ENCODE data around the gene PTPN11. TPM values are rescaled to one million over a fixed set of nuclear protein-coding genes. Genes with fewer than 3 reads are reported as not detected.

PTPN11 gene
- total RNA-seq, 1 donor from 2014 or later: 83.1 TPM

DNA sequence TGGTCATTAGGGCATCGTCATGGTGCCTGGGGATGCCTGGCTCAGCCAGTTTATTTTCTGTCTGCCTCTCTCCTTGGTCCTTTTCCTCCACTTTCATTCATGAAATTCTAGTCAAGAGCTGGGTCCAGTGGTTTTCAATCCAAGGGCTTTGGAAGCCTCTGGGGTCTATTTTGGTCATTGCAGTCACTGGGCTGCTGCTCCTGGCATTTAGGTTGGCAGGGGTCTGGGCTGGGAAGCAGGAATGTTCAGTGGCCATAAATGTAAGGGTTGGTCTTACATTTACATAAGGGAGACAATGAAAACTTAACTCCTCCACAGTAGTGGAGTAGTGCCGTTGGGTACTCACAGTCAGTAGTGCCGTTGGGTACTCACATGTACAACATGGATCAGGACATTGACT lies 48.1 kb downstream of the PTPN11 start:
- Mint-ChIP-seq H3K27me3 (no peaks in the 10 kb centered on the region), H3K27ac (no peak overlapping the region), H3K9me3 (no peaks in the 10 kb centered on the region), H3K4me1 (peaks cover 9% of the 10 kb centered on the region), H3K36me3 (ENCODE audit: low read depth) (peaks cover 49% of the 10 kb centered on the region), H3K4me3 (no peak overlapping the region)
- ATAC-seq (ENCODE audit: low read depth) (no peak), DNase-seq (no peak)
- ChIA-PET POLR2A (interaction anchor here (1.0 kb wide), 1 partner anchor 1207 kb away, joined by 4 read pairs; no protein-coding TSS in a partner anchor), CTCF (no interaction called here)
- TF ChIP-seq, protein P1, sequence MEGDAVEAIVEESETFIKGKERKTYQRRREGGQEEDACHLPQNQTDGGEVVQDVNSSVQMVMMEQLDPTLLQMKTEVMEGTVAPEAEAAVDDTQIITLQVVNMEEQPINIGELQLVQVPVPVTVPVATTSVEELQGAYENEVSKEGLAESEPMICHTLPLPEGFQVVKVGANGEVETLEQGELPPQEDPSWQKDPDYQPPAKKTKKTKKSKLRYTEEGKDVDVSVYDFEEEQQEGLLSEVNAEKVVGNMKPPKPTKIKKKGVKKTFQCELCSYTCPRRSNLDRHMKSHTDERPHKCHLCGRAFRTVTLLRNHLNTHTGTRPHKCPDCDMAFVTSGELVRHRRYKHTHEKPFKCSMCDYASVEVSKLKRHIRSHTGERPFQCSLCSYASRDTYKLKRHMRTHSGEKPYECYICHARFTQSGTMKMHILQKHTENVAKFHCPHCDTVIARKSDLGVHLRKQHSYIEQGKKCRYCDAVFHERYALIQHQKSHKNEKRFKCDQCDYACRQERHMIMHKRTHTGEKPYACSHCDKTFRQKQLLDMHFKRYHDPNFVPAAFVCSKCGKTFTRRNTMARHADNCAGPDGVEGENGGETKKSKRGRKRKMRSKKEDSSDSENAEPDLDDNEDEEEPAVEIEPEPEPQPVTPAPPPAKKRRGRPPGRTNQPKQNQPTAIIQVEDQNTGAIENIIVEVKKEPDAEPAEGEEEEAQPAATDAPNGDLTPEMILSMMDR (IDR thresholded peaks at IDR 0.05): no peak
- intact Hi-C loops (cut with micrococcal nuclease): no loop called here

DNA sequence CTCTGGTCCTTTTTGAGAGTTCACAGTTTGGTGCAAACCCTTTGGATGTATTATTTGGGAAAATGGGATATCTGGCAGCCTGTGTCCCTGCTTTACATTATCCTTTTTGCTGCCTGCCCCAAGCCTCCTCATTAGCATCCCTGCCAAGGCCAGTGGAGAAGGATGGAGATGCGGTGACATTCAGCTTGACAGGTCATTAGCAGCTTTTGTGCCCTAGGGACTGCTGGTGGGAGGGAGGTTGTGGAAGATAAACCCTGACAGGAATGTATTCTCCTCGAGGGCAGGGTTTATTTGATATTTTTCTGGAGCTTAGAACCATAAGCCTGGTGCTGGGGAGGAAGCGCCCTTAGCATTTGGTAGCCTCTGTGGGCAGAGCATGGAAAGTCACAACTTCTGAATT lies 49.3 kb downstream of the PTPN11 start:
- no peak overlapping the region for H3K27ac Mint-ChIP-seq
- CTCF ChIA-PET: no interaction called here
- TF ChIP-seq, protein P1 (IDR thresholded peaks at IDR 0.05): no peak
- intact Hi-C loops (cut with micrococcal nuclease): no loop called here
- peaks cover 9% of the 10 kb centered on the region for H3K4me1 Mint-ChIP-seq
- DNase-seq: no peak
- no peak for ATAC-seq (ENCODE audit: low read depth)
- peaks cover 57% of the 10 kb centered on the region for H3K36me3 Mint-ChIP-seq (ENCODE audit: low read depth)
- no peak overlapping the region for H3K4me3 Mint-ChIP-seq
- no peaks in the 10 kb centered on the region for H3K9me3 Mint-ChIP-seq
- POLR2A ChIA-PET: no interaction called here
- no peaks in the 10 kb centered on the region for H3K27me3 Mint-ChIP-seq

DNA sequence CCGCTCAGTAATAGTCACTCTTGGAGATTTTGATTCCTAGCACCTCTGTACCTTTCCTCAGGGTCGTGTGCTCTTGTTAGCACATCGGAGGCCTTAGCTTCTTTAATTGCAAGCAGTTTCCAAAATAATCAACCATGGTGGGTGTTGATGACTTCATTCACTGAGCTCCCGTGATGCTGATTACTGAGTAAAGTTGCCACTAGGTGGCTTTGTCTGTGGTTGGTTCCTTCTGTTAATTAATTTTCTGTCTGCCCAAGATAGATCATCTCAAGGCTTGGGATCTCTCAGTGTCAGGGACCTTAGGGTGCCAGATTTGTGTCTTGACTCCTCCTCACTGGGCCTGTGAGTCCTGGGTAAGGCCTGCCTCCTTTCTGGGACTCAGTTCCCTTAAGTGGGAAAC lies 54.3 kb downstream of the PTPN11 start:
- DNase-seq (no peak), ATAC-seq (ENCODE audit: low read depth) (no peak)
- no peaks in the 10 kb centered on the region for H3K27me3 Mint-ChIP-seq
- H3K4me1 Mint-ChIP-seq: no peaks in the 10 kb centered on the region
- POLR2A ChIA-PET: no interaction called here
- no peak overlapping the region for H3K27ac Mint-ChIP-seq
- H3K4me3 Mint-ChIP-seq: no peak overlapping the region
- CTCF ChIA-PET: no interaction called here
- intact Hi-C loops (cut with micrococcal nuclease): no loop called here
- H3K36me3 Mint-ChIP-seq (ENCODE audit: low read depth): peaks cover 64% of the 10 kb centered on the region
- TF ChIP-seq, protein P1 (IDR thresholded peaks at IDR 0.05): no peak
- H3K9me3 Mint-ChIP-seq: no peaks in the 10 kb centered on the region

DNA sequence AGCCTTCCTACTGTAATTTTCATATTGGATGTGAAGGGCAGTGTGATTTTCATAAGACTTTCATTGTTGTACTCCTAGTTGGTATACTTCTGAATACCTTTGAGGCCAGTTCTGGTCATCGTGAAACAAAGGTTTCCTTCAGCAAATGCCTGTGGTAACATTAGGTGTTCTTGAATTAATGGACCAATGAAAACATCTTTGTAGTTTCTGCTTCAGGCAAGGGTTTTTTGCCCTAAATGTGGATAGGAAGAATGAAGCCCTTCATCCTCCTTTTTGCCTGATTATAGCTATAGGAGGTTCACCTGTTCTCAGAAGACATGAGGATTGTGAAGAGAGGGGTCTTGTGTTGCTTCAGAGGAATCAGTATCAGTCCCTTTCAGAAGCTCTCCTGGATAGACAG lies 60.7 kb downstream of the PTPN11 start:
- Mint-ChIP-seq H3K27me3 (no peaks in the 10 kb centered on the region), H3K36me3 (ENCODE audit: low read depth) (peaks cover 97% of the 10 kb centered on the region), H3K27ac (no peak overlapping the region), H3K4me1 (no peaks in the 10 kb centered on the region), H3K4me3 (no peak overlapping the region), H3K9me3 (peaks cover 1% of the 10 kb centered on the region)
- ChIA-PET CTCF (no interaction called here), POLR2A (no interaction called here)
- TF ChIP-seq, protein P1 (IDR thresholded peaks at IDR 0.05): no peak
- ATAC-seq (ENCODE audit: low read depth): no peak
- DNase-seq: no peak
- intact Hi-C loops (cut with micrococcal nuclease): no loop called here

DNA sequence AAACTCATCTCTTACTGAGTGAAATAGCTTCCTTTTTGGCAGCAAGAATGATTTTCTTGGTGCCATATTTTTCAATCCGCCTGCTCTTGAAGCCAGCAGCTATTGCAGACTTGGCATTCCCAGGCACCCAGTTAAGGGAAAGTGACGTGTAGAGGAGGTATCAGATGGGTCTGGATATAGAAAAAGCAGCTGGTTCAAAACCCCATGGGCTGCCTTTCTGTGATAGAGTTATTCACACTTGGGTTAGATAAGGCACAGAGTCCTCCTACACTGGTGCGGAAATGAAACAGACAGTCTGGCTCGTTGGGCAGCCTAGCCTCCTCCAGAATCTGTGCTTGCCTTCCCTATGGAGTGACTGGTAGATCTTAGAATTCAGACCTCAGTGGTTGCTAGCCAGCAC lies 62.2 kb downstream of the PTPN11 start:
- no peaks in the 10 kb centered on the region for H3K4me1 Mint-ChIP-seq
- TF ChIP-seq, protein P1 (IDR thresholded peaks at IDR 0.05): no peak
- H3K4me3 Mint-ChIP-seq: no peak overlapping the region
- ATAC-seq (ENCODE audit: low read depth) (no peak), DNase-seq (no peak)
- peaks cover 1% of the 10 kb centered on the region for H3K9me3 Mint-ChIP-seq
- ChIA-PET POLR2A (no interaction called here), CTCF (no interaction called here)
- H3K27me3 Mint-ChIP-seq: no peaks in the 10 kb centered on the region
- intact Hi-C loops (cut with micrococcal nuclease): no loop called here
- H3K27ac Mint-ChIP-seq: no peak overlapping the region
- H3K36me3 Mint-ChIP-seq (ENCODE audit: low read depth): peaks cover 93% of the 10 kb centered on the region

Data from activated B cell treated with CpG ODN at 0.5 μM for 24 hours (primary cell).